GM10266 (cell line): ENCODE results near the gene EFCAB12.

ENCODE experiments used
- DNase-seq: peaks from one replicate; pipeline ENCODE4 v3.0.0; 2012; ENCODE audit errors: extremely low spot score
- CTCF ChIP-seq: IDR thresholded peaks from 2 replicates; pipeline ENCODE4 v1.5.1; 2012; ENCODE audit warnings: mild to moderate bottlenecking, low read depth; ENCODE audit not compliant: control insufficient read depth, insufficient read depth; ENCODE audit errors: missing control alignments

Gene EFCAB12

GRCh38 chr3:129360705-129361460, 67.6 kb downstream of the EFCAB12 start:
- no peak for DNase-seq
- TF ChIP-seq CTCF = no peak

GRCh38 chr3:129360171-129360611, 68.2 kb downstream of the EFCAB12 start:
- no peak for TF ChIP-seq CTCF
- no peak for DNase-seq

- no peak for DNase-seq
- no peak for TF ChIP-seq CTCF
Measured at GRCh38 chr3:129358772-129359371, 69.6 kb downstream of the EFCAB12 start.

- no peak for DNase-seq
- TF ChIP-seq CTCF = no peak
Measured at GRCh38 chr3:129358177-129358771, 70.2 kb downstream of the EFCAB12 start.

GRCh38 chr3:129357616-129358015, 70.8 kb downstream of the EFCAB12 start:
- DNase-seq = no peak
- no peak for TF ChIP-seq CTCF

GRCh38 chr3:129356756-129357425, 71.5 kb downstream of the EFCAB12 start:
- no peak for DNase-seq
- no peak for TF ChIP-seq CTCF
